Ovary (tissue), 9 donors: ENCODE data around the gene TRABD. TPM values are rescaled to one million over a fixed set of nuclear protein-coding genes. Genes with fewer than 3 reads are reported as not detected.
A peak's percentile ranks its signal among the peaks of the same experiment; 100 is the strongest.
"Not testable (repeated sequence)": the region's sequence is repeated elsewhere in the genome, so short reads cannot be mapped to it uniquely, and the experiment has no call there.

Source experiments
- DNase-seq, 5 donors: peaks; one replicate each; pipeline ENCODE4 v3.0.0-alpha.2; 2019 to 2020
- H3K27ac ChIP-seq, 2 donors: fragments of 200-600 bp; one replicate each; pipeline versions ENCODE4 v1.5.1 to v1.8.0; 2019 to 2022
- H3K27me3 ChIP-seq: fragments of 200-600 bp; one replicate; pipeline ENCODE4 v1.8.0; 2022
- H3K36me3 ChIP-seq: fragments of 200-600 bp; sonication (generic); one replicate; pipeline ENCODE4 v1.5.1; 2019
- H3K4me1 ChIP-seq: one replicate; pipeline ENCODE4 v1.8.1; 2013; ENCODE audit warnings: mild to moderate bottlenecking, moderate library complexity; ENCODE audit not compliant: insufficient read depth
- H3K4me3 ChIP-seq: fragments of 200-600 bp; sonication (generic); one replicate; pipeline ENCODE4 v1.5.1; 2017
- H3K9me3 ChIP-seq, 2 donors: fragments of 200-600 bp in 1 of 2; sonication (generic) in 1 of 2; one replicate each; pipeline versions ENCODE4 v1.5.1 to v1.8.1; 2013 to 2019; ENCODE audit warnings: mild to moderate bottlenecking in 1 of 2, moderate library complexity in 1 of 2
- CTCF ChIP-seq, 3 donors: fragments of 450-650 bp in 2 of 3; fragments of 200-600 bp in 1 of 3; IDR thresholded peaks; one replicate each; pipeline versions ENCODE4 v1.5.1 to v1.8.0; 2016 to 2022; ENCODE audit warnings: antibody characterized with exemption in 3 of 3, mild to moderate bottlenecking in 1 of 3
- EP300 ChIP-seq: sonication (generic); formaldehyde crosslinking; IDR thresholded peaks from one replicate; pipeline ENCODE4 v1.6.1; 2017; ENCODE audit warnings: antibody characterized with exemption
- POLR2A ChIP-seq: fragments of 450-650 bp; IDR thresholded peaks from one replicate; pipeline ENCODE4 v1.6.1; 2017; ENCODE audit warnings: antibody characterized with exemption, mild to moderate bottlenecking, moderate library complexity
- WGBS, 3 donors: extraction: QIAGEN DNeasy Blood & Tissue Kit in 1 of 3; methylation state at CpG; one replicate each; pipeline versions ENCODE4 v1.1.5 to v1.1.7; 2013 to 2017; 5-methylcytosine and 5-hydroxymethylcytosine counted together
- intact Hi-C, 4 donors: fragments of 100-400 bp; cut with DNase I; formaldehyde crosslinking; loops; one replicate each; pipeline versions ENCODE4 v1.11.0 to v1.15.1; 2022 to 2023
- polyA plus RNA-seq, 2 donors: library from polyadenylated mRNA; stranded (reverse); fragments of 200-250 nt in 1 of 2; fragments of 350-450 nt in 1 of 2; fragmentation: Illumina TruSeq in 1 of 2; extraction: RNeasy Lipid Tissue Mini Kit (QIAGEN cat#74804) in 1 of 2; gene quantifications; one replicate each; pipeline ENCODE4 v1.2.3, GENCODE V29; 2013 to 2014
- total RNA-seq, 7 donors: library from RNA; depleted of rRNA in 2 of 7; stranded (reverse); fragments of >200 nt in 2 of 7; fragmentation: NEBNext Ultra II Directional in 3 of 7; extraction: Animal tissue kit (Norgen Biotek cat#: 25700) in 3 of 7; gene quantifications; one replicate each; pipeline versions ENCODE4 v1.1.0 to v1.2.4, GENCODE V29; 2016 to 2023
- donor health status: DM: no; HTN: no; CAD: no; lungs with moderate emphysema.
- donor health status: DM: no; HTN: no; CAD: no.
- donor health status: Bipolar disorder and iron deficiency.
- donor health status: DM: yes; HTN: yes; CAD: no.
- donor health status: DM: no; HTN: no; CAD: no.
- donor health status: DM: yes; HTN: yes; CAD: no.

The TRABD gene
- total and polyA plus RNA-seq, 9 donors = 0.58 to 35.2 (median 26.1) TPM

DNA sequence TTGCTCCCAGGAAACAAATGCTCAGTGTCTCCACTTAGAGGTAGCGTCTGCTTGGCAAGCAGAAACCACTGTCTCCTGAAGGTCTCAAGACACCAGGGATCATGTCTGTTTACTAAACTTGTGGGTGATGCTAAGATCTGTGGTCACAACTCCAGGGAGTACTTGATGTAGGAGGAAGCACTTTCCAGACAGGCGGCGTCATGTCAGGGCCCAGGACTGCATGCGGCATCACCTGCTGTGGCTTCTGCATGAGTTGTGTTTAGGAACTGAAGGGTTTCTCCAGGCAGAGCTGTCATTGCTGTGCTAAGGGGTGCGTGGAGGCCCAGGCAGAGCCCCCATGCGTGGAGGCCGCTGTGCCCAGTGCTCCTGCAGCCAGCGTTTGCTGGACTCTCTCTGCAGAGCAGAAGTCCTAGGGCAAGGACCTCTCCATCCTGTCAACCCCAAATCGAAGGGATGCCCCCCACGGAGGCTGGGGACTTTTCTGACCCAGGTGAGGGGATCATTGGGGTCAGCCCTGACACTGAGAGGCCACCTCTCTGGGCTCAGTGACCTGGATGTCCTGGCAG lies 23.2 kb upstream of the TRABD start:
- intact Hi-C loops = no loop called here
- Histone ChIP-seq H3K36me3 (no peaks in the 10 kb centered on the region), H3K4me1 (no peaks in the 10 kb centered on the region), H3K9me3 (no peaks in the 10 kb centered on the region), H3K27me3 (no peaks in the 10 kb centered on the region), H3K4me3 (no peak overlapping the region), H3K27ac (no peak overlapping the region)
- DNase-seq = no peak
- TF ChIP-seq POLR2A = no peak
- TF ChIP-seq CTCF (IDR thresholded peaks at IDR 0.05) = no peak
- no peak for TF ChIP-seq EP300
- 81 to 82% (median 81%) methylated on average over 10 of the region's 10 CpGs for WGBS, 3 donors

DNA sequence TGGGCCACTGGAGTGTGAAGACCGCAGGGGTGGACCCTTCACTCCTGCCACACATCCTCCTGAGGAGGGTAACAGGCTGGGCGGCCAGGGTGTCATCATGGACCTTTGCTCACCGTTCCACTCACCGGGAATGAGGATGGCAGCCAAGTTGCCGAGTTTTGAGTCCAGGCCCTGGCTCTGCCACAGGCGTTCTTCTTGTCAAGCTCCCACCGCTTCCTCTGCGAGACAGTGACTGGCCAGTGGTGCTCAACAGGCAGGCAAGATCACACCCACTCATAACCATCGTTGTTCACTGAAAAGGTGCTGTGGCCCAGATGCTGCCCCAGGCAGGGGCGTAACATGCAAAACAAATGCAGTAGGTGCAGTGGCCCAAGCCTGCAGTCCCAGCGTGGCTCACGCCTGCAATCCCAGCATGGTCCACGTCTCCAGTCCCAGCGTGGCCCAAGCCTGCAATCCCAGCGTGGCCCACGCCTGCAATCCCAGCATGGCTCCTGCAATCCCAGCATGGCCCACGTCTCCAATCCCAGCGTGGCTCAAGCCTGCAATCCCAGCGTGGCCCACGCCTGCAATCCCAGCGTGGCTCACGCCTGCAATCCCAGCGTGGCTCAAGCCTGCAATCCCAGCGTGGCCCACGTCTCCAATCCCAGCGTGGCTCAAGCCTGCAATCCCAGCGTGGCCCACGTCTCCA lies 20.1 kb upstream of the TRABD start:
- intact Hi-C loops = no loop called here

GRCh38 chr22:50167689-50168489 lies 17.8 kb upstream of the TRABD start:
- Histone ChIP-seq H3K27me3 (no peaks in the 10 kb centered on the region), H3K36me3 (no peaks in the 10 kb centered on the region), H3K4me3 (no peak overlapping the region), H3K4me1 (peaks cover 5% of the 10 kb centered on the region), H3K9me3 (no peaks in the 10 kb centered on the region), H3K27ac (no peak overlapping the region)
- TF ChIP-seq CTCF (IDR thresholded peaks at IDR 0.05) (no peak), EP300 (no peak), POLR2A (no peak)
- intact Hi-C loops = no loop called here
- WGBS, 3 donors = 50 to 56% (median 56%) methylated on average over 11 of the region's 11 CpGs
- peak in 1 of 5 donors; percentile 26 for DNase-seq

More for the DNA sequence above, 20.1 kb upstream of the TRABD start:
- H3K4me3 ChIP-seq = no peak overlapping the region
- no peaks in the 10 kb centered on the region for H3K9me3 ChIP-seq
- 91 to 93% (median 93%) methylated on average over 27 to 28 of the region's 28 CpGs for WGBS, 3 donors
- TF ChIP-seq POLR2A (no peak), EP300 (no peak), CTCF (IDR thresholded peaks at IDR 0.05) (no peak)
- H3K27me3 ChIP-seq = no peaks in the 10 kb centered on the region
- H3K27ac ChIP-seq = no peak overlapping the region
- peaks cover 2% of the 10 kb centered on the region for H3K4me1 ChIP-seq
- H3K36me3 ChIP-seq = no peaks in the 10 kb centered on the region
- no peak for DNase-seq

DNA sequence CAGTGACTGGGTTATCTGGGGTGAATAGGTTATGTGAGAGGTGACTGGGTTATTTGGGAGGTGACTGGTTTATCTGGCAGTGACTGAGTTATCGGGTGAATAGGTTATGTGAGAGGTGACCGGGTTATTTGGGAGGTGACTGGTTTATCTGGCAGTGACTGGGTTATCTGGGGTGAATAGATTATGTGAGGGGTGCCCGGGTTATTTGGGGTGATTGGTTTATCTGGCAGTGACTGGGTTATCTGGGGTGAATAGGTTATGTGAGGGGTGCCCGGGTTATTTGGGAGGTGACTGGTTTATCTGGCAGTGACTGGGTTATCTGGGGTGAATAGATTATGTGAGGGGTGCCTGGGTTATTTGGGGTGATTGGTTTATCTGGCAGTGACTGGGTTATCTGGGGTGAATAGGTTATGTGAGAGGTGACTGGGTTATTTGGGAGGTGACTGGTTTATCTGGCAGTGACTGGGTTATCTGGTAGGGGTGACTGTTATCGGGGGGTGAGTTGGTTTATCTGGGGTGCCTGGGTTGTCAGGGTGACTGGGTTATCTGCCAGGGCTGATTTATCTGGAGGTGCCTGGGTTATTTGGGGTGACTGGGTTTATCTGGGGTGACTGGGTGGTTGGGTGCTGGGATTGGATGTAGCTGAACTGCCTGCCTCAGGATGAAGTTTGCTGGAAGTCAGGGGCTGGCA lies 17.1 kb upstream of the TRABD start:
- H3K9me3 ChIP-seq, H3K27ac ChIP-seq, H3K4me1 ChIP-seq, H3K4me3 ChIP-seq, H3K27me3 ChIP-seq, H3K36me3 ChIP-seq, DNase-seq, intact Hi-C loops: not testable (repeated sequence)
- 61 to 78% (median 61%) methylated on average over 5 of the region's 5 CpGs for WGBS, 3 donors
